Amygdala (tissue), 56 donors: Measurements from ENCODE around the gene NOTCH1.

ENCODE experiments used
- DNase-seq, 56 donors: peaks; one replicate each; lab custom pipeline; 2025; lab: John Stamatoyannopoulos, UW

The NOTCH1 gene

DNA sequence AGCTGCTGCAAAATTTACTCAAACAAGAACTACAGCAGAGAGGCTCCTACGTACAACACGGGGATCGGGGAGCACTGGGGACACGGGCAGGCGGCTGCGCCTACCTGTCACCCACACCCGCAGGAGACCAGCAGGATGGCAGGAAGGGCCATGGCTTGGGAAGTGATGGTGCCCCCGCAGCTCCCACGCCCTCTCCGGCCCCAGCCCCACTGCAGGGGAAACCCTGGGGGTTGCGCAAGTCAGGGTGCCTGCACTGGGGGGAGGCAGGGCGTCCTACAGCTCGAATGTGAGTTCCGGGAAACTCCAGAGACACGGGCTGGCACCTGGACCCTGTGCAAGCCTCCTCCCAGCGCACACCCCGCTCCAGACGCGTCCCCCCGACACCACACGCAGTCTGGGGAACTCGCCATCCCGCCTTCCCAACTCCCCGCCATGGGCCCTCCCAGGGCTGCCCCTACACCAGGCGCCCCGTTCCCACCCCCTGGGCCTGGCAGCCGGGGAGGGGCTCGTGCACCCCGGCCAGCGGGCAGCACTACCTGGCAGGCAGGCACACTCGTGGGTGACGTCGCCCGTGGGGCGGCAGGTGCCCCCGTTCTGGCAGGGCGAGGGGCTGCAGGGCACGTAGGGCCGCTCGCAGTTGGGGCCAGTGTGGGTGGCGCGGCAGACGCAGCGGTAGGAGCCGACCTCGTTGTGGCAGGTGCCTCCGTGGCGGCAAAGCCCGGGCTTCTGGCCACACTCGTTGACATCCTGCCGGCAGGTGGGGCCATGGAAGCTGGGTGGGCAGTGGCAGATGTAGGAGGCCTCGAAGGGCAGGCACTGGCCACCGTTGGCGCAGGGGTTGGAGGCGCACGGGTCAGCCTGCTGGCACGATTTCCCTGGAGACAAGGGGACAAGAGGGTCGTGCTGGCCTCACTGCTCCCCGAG is 23.3 kb downstream of the NOTCH1 start:
- no peak for DNase-seq

DNA sequence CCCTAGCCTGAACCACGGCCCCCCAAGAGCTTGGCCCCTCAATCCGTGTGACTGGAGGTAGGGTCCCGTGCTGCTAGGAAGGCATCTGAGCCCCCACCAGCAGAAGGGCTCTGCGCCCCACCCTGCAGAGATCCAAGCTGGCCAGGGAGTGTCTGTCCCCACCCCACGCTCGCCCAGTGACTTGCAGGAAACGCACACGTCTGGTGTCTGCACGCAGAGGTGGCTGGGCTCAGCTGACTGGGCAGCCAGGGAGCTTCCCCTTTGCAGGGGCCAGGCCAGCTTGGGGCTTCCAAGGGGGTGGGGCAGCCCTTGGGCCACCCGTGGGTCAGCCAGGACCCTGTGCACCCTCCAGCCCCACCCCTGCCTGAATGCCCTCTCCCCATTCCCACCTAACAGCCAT is 24.3 kb downstream of the NOTCH1 start:
- peak in 3 of 56 donors; percentile 24 to 38 (median 34) for DNase-seq

DNA sequence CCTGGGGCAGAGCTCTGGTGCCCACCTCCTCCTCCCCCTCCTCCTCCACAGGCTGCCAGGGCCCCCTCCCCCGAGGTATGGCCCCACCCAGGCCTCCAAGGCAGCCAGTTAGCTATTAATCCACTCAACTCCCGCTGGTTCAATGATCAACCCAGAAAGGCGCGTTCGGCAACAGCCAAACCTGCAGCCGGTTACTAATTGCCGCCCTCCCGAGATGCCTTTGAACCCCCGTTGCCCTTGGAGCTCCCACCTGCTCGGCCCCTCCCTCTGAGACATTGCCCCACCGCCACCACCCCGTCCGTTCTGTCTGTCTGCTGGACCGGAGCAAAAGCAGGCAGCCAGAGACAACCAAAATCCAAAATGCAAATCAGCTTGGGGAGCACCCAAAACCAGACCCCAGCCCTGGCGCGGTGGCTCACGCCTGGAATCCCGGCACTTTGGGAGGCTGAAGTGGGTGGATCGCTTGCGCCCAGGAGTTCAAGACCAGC is 25.8 kb downstream of the NOTCH1 start:
- no peak for DNase-seq

DNA sequence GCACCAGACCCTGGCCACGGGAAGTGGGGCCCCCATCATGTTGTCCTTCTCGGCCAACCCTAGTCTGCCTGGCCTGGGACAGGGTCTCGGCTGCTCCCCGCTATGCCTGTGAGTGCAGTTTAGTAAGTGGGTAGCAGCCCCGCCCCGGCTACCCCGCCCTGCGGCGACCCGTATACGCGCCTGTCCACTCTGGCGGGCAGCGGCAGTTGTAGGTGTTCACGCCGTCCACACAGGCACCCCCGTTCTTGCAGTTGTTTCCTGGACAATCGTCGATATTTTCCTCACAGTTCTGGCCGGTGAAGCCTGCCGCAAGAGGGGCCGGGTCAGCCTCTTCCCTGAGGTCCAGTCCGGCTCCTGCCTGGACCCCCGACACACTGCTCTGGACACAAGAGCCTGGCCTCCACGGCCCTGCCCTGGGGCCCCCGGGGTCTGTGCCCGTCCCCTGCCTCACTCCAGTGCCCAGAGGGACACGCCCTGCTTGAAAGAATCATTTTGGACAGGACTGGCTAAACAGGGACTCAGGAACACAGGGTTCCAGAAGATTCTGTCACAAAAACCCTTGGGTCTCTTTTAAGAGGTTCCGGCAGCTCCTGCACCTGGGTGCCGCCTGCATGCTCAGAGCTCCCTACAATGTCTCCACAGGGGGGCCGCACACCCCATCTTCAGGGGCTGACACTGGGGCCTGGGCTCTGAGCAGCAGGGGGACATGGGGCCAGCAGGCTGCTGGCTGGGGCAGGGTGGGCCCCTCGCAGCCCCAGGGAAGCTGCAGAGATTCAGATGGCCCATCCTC is 26.4 kb downstream of the NOTCH1 start:
- no peak for DNase-seq

DNA sequence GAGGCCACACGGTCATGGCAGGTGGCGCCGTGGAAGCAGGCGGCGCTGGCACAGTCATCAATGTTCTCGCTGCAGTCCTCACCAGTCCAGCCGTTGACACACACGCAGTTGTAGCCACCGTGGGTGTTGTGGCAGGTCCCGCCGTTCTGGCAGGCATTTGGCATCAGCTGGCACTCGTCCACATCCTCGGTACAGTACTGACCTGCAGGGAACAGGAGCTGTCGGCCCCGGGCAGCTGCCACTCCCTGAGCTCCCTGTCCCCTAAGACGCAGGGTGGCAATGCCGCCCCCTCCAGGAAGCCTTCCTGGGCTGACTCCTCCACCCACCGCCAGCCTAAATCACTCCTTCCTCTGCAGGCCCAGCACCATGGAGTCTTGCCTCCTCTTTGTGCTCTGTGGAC is 27.2 kb downstream of the NOTCH1 start:
- DNase-seq, result no peak

DNA sequence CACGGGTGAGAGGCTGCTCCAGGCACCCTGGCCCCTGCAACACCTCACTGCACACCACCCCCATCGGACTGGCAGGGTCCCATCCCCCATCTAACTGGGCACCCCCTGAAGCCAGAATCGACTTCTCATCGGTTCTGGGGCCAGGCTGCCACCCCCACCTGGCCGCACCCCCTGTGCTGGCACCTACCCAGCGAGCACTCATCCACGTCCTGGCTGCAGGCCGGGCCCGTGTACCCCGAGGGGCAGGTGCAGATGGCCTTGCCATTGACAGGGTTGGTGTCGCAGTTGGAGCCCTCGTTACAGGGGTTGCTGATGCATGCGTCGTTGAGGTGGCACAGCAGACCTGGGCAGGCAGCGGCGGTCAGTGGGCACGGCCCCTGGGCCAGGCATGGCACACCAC is 27.9 kb downstream of the NOTCH1 start:
- no peak for DNase-seq

DNA sequence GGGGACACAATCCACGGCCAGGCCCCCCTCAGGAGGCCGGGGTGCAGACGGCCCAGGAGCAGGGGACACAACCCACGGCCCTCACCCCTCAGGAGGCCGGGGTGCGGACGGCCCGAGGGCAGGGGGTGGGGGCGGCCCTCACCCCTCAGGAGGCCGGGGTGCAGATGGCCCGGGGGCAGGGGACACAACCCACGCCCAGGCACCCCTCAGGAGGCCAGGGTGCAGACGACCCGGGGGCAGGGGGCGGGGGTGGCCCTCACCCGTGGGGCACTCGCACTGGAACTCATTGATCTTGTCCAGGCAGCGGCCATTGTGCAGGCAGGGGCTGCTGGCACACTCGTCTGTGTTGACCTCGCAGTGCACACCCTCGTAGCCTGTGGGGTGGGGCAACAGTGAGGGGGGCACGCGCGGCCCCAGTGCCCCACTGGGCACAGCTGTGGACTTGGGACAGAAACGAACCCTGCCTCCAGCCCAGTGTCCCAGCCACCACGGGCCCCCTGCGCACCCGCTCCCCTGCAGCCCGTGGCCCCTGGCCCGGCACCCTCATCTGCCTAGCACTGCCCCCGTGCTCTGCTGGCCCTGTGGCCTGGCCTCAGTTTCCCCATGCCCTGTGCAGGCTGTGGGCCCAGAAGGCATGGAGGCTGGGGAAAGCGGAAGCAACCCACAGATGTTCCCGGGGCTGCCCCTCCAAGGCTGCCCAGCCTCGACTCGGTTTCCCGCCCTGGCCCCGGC is 28.7 kb downstream of the NOTCH1 start:
- DNase-seq, result no peak

DNA sequence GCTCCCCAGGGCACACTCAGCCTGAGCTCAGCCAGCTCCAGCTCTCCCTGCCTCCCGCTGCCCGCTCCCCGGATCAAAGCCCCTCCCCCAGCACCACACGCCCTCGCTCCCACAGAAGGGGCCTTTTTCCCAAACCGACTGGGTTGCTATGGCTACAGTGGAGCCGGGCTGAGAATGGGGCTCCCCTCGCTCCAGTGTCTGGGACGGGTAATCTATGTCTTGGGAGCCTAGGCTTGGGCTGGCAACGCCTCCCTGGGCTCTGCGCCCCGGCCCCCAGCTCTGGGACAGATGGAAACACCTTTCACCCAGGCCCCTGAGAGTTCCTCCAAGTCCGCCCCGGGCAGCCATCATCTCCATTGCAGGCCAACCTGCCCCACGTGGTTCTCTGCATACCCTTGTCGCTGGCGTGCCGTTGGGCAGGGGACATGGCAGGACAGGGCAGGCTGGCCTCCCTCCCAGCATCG is 29.6 kb downstream of the NOTCH1 start:
- DNase-seq, result peak in 51 of 56 donors; percentile 35 to 95 (median 80)

DNA sequence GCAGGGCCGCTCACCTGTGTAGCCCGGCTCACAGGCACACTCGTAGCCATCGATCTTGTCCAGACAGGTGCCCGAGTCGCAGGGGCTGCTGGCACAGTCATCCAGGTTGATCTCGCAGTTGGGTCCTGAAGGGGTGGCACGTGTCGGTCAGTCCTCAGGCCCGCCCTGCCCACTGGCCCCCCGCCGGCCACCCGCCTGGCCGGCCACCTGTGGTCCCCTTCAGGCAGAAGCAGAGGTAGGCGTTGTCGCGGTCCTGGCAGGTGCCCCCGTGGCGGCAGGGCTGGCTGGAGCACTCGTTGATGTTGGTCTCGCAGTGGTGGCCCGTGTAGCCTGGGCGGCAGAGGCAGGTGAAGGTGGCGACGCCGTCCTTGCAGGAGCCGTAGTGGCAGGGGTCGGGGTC is 30.6 kb downstream of the NOTCH1 start:
- no peak for DNase-seq

DNA sequence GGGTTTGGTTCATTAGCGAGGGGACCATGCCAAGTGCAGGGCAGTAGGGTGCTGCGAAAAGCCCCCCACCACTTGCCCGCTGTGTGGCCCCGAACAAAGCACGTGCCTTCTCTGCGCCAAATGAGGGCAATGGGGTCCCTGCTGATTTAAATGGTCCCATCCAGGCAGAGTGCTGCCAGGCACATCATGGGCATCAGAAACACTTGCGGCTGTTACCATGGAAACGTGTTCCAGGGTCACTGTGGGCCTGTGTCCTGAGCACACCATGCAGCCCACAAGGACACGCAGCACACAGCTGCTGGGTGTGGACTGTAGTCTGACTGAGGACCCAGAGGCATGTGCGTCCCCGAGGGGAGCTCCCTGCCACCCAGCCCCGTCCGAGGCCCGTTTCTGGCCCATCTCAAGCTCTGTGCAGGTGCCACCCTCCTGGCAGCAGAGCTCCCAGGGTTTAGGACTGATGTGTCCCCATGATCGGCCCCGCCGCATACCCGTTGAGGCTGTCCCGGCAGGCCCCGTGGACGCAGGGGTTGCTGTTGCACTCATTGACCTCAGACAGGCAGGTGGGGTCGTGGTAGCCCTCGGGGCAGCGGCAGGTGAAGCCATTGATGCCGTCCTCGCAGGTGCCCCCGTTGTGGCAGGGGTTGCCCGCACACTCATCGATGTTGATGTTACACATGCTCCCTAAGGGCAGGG is 31.7 kb downstream of the NOTCH1 start:
- peak in 15 of 56 donors; percentile 16 to 67 (median 34) for DNase-seq

DNA sequence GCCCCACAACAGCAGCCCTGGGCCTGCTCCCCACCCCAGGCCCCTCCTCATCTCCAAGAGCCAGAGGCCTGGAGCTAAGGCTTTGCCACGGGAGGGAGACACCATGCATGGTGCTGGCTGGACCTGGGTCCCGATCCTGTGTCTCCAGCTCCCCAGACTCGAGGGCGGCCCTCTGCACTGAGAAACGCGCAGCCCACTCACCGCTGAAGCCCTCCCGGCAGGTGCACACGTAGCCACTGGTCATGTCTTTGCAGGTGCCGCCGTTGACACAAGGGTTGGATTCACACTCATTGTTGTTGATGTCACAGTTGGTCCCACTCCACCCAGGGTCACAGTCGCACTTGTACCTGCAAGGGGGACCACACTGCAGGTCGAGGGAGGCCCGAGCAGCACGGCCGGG is 32.7 kb downstream of the NOTCH1 start:
- no peak for DNase-seq

DNA sequence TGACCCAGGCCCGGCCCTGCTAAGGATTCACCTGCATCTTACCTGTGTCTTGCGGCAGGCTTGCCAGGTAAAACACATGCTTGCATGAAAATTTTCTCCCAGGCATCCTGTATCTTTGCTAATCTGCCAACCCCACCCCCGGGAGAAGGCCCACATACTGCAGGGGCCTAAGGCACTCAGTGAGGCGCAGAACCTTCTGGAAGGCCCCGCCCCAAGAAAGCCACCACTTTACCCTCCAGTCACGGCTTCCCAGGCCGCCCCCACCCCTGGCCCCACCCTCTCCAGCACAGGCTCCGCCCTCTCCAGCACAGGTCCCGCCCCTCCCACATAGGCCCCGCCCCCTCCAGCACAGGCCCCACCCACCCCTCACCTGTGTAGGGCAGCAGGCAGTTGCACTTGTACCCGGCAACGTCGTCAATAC is 33.2 kb downstream of the NOTCH1 start:
- peak in 9 of 56 donors; percentile 32 to 91 (median 55) for DNase-seq

DNA sequence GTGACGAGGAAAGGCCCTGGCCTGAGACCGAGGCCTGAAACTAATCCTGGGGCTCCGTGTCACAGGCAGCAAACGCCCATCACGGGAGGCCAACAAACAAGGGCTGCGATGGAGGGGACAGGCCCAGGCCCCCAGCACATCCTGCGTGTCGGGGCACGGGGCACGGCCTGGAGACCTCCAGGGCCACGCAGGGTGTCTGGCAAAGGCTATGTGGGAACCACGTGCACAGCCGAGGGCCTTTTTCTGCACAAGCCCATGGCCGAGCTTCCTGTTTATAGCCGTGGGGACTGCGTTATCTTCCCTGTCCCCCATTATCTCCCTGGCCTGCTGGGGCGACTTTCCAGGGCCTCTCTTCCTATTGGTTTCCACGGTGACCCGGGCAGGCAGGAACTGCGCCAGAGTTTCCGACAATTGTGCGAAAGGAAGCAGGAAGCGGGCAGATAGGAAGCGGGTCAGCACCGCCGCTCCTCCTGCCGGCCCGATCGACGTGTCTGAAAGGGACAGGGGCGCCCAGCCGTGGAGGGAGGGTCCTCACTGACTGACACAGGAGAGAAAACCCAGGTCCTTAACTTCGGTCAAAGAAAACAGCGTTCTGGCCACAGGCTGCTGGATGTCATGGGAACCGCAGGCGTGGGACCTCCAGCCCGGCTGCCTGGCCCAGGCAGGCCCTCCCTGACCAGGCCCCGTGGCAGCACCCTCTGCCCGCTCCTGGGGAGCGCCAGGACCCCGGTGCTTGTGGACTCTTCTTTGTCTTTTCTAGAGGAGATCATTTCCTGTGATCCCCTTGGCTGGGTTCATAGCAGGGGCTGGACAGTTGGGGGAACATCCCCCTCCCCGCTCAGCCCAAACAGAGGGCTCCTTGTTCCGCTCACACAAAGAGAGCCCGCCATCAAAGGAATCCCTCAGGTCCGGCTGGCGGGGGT is 33.9 kb downstream of the NOTCH1 start:
- peak in 54 of 56 donors; percentile 34 to 91 (median 74) for DNase-seq

DNA sequence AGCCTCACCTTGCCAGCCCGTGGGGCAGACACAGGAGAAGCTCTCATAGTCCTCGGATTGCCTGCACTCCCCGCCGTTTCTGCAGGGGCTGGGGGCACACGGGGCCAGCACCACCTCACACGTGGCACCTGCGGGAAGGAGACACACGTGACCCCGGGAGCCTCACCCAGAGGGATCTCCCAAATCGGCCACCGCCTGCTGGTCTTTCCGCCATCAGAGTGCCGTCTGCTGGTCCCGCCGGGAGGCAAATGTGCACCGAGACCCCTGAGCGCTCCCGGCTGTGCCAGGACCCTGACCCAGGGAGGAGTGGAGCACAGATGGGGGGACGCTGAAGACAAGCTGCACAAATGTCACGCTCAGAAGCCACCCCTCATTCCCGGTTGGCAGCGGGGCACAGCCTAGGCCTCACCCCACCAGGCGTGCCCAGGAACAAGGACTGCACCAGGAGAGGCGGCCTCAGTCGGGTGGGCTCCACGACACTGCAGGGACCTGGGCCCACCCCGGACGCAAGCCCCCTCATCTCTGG is 34.6 kb downstream of the NOTCH1 start:
- no peak for DNase-seq

DNA sequence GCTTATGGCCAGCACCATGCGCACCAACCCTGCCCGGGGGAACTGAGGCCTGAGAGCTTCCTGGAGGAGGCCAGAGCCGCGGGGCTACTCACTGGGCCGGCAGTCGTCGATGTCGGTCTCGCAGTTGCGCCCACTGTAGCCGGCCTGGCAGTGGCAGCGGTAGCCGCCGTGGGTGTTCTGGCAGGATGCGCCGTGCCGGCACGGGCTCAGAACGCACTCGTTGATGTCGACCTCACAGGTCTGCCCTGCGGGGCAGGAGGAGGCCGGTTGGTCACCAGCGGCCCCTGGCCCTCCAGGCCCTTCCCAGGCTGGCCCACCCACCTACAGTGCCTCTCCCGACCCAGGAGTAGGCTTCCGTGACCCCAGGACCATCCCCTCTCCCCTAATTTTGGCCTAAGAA is 35.3 kb downstream of the NOTCH1 start:
- no peak for DNase-seq

DNA sequence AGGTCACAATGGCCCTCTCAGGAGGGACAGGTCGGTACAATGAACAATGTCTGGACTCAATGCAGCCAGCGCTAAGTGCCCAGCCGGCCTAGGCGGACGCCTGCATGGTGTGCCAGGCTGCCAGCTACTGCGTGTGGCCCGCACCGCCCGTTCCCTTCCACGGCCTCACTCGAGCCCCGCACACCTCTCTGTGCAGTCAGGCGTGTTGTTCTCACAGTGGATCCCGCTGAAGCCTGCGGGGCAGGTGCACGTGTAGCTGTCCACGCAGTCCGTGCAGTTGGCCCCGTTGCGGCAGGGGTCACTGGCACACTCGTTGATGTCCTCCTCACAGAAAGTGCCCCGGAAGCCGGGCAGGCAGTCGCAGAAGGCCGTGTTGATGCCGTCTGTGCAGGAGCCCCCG is 36.3 kb downstream of the NOTCH1 start:
- DNase-seq, result no peak

DNA sequence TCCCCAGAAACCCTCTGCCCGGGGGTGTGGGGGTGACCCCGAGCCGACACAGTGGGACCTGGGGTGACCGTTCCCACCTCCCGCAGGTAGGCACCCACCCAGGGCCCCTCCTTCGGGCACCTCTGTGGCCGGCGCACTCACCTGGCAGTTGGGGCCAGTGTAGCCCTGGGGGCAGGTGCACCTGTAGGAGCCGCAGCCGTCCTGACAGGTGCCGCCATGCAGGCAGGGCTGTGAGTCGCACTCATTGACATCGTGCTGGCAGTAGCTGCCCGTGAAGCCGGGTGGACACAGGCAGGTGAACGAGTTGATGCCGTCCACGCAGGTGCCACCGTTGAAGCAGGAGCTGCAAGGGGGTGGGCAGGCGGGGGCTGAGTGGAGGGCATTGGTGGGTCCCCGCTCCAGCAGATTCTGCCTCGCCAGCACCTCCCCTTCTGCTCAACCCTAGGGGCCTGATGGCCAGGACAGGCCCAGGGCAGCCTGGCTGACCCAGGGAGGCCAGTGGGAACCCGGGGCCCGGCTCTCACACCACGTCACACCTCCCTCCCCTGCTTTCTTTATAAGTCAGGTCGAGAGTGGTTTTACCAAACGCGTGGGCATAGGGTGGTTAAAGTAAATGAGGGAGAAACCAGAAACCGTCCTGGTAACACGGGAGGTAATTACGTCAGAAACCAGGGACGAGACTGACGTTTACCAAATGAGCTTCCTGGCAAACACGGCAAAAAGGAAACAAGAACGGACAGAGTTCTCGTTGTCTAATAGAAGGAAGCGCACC is 36.9 kb downstream of the NOTCH1 start:
- no peak for DNase-seq

DNA sequence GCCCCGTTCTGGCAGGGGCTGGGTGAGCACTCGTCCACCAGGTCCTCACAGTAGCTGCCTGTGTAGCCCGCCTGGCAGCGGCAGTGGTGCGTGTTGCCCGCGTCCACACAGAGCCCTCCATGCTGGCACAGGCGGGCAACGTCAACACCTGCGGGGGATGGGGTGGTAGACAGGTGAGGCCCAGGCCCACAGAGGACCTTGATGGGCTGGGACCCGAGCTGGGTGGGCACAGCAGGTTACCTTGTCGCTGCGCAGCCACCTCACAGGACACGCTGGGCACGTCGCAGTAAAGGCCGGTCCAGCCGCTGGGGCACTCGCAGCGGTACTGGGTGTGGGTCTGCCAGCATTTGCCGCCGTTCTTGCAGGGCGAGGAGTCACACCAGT is 37.9 kb downstream of the NOTCH1 start:
- no peak for DNase-seq
